ENCODE results near the gene SLC6A13.

Gene SLC6A13

DNA sequence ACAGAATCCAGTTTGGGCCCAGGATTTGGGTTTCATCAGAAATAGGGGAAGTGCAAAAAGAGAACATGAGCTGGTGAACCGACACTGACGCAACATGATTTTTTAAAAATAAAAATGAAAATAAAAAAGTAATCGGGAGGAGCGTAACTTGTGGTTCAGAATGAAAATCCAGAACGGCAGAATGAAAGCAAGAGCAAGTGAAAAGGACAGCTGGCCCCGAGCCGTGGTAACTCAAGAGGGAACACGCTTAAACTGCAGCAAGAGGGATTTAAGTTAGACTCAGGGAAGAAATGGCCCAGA lies 50.3 kb downstream of the SLC6A13 start:
- no peak overlapping the region for H2AFZ ChIP-seq (ENCODE audit: low read depth, low read length)

DNA sequence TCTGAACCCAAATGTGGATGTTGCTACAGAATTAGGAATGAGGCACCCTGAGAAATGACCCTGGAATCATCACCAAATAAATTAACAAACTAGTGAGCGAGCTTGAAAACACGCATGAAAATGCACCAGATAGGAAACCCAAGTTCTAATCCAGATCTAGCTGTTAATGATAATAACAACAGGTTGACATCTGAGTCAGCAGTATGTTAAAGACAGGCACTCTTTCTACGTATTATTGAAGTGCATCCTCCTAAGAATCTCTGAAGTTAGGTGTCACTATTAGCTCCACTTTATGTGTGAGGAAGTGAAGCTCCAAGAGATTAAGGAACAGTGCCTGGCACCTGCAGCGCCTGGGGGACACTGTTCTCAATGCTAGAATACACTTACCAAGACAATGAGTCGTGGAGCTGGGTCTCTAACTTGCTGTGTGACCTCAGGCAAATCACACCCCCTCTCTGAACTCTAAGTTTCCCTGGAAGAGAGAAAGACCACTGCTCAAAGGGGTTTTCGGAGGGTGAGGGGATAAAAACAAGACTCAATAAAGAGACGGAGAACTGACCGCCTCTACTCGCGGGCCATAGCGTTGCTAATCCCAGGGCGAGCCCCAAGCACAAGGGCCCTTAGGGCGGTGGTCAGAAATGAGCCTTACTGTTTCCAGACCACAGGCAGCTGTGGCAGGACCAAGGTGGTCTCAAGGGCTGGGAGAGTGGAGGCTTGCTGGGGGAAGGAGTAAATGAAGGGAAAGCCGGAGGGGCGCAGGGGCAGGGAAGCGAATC lies 50.8 kb downstream of the SLC6A13 start:
- H3K4me3 ChIP-seq (ENCODE audit: low read depth in 1 of 2, low read length in 2 of 2): no peak overlapping the region
- H3K9ac ChIP-seq (ENCODE audit: low read depth, low read length): no peak overlapping the region
- no peaks in the 10 kb centered on the region for H3K79me2 ChIP-seq (ENCODE audit: insufficient read depth, low read length)
- H3K4me1 ChIP-seq (ENCODE audit: insufficient read depth, low read length): no peaks in the 10 kb centered on the region
- no peak overlapping the region for H2AFZ ChIP-seq (ENCODE audit: low read depth, low read length)
- no peaks in the 10 kb centered on the region for H3K36me3 ChIP-seq (ENCODE audit: insufficient read depth, low read length)
- H3K27me3 ChIP-seq (ENCODE audit: insufficient read depth, low read length, poor library complexity): peaks cover 13% of the 10 kb centered on the region
- no peak for DNase-seq
- no peak for ATAC-seq (ENCODE audit: insufficient read depth, low read depth)
- no peak overlapping the region for H3K4me2 ChIP-seq (ENCODE audit: insufficient read depth, low read length)
- 0 out of 2 replicates have a peak, but pooled peaks cover 3% of the 10 kb centered on the region for H4K20me1 ChIP-seq (ENCODE audit: insufficient read depth, low read length)
- TF ChIP-seq EZH2 (IDR thresholded peaks at IDR 0.05; ENCODE audit: borderline replicate concordance, low read depth, low read length, severe bottlenecking) (no peak), CTCF (IDR thresholded peaks at IDR 0.05; ENCODE audit: borderline replicate concordance, extremely low read depth, low read length, poor library complexity, severe bottlenecking) (no peak)
- no peak overlapping the region for H3K27ac ChIP-seq (ENCODE audit: low read length)
- H3K9me3 ChIP-seq (ENCODE audit: insufficient read depth, low read length, severe bottlenecking): no peaks in the 10 kb centered on the region

More for the DNA sequence above, 50.3 kb downstream of the SLC6A13 start:
- TF ChIP-seq EZH2 (IDR thresholded peaks at IDR 0.05; ENCODE audit: borderline replicate concordance, low read depth, low read length, severe bottlenecking): no peak
- no peak for TF ChIP-seq CTCF (IDR thresholded peaks at IDR 0.05; ENCODE audit: borderline replicate concordance, extremely low read depth, low read length, poor library complexity, severe bottlenecking)
- Histone ChIP-seq H3K79me2 (ENCODE audit: insufficient read depth, low read length) (no peaks in the 10 kb centered on the region), H3K9ac (ENCODE audit: low read depth, low read length) (no peak overlapping the region), H3K4me1 (ENCODE audit: insufficient read depth, low read length) (no peaks in the 10 kb centered on the region), H3K4me3 (ENCODE audit: low read depth in 1 of 2, low read length in 2 of 2) (no peak overlapping the region), H3K27ac (ENCODE audit: low read length) (no peak overlapping the region), H3K4me2 (ENCODE audit: insufficient read depth, low read length) (no peak overlapping the region), H3K27me3 (ENCODE audit: insufficient read depth, low read length, poor library complexity) (peaks cover 13% of the 10 kb centered on the region), H4K20me1 (ENCODE audit: insufficient read depth, low read length) (0 out of 2 replicates have a peak, but pooled peaks cover 3% of the 10 kb centered on the region), H3K36me3 (ENCODE audit: insufficient read depth, low read length) (no peaks in the 10 kb centered on the region), H3K9me3 (ENCODE audit: insufficient read depth, low read length, severe bottlenecking) (no peaks in the 10 kb centered on the region)
- DNase-seq: no peak
- ATAC-seq (ENCODE audit: insufficient read depth, low read depth): no peak

DNA sequence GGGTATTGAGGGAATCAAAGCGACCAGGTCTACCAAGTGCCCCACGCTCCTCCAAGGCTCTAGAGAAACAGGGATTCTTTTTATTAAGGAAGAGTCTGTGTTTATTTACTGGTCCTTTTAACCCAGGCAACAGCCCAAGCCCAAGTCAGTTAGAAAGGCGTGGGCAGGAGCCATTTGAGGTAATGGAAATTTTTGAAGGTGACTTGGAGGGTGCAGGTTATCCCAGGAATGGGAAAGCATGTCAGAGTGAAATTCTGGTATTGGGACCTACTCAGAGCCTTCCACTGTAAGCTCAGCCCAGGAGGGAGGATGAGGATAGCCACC lies 51.5 kb downstream of the SLC6A13 start:
- no peaks in the 10 kb centered on the region for H3K9me3 ChIP-seq (ENCODE audit: insufficient read depth, low read length, severe bottlenecking)
- H3K4me3 ChIP-seq (ENCODE audit: low read depth in 1 of 2, low read length in 2 of 2): no peak overlapping the region
- H3K79me2 ChIP-seq (ENCODE audit: insufficient read depth, low read length): no peaks in the 10 kb centered on the region
- ATAC-seq (ENCODE audit: insufficient read depth, low read depth) (no peak), DNase-seq (no peak)
- H3K4me1 ChIP-seq (ENCODE audit: insufficient read depth, low read length): no peaks in the 10 kb centered on the region
- H3K36me3 ChIP-seq (ENCODE audit: insufficient read depth, low read length): no peaks in the 10 kb centered on the region
- H3K4me2 ChIP-seq (ENCODE audit: insufficient read depth, low read length): no peak overlapping the region
- no peak for TF ChIP-seq CTCF (IDR thresholded peaks at IDR 0.05; ENCODE audit: borderline replicate concordance, extremely low read depth, low read length, poor library complexity, severe bottlenecking)
- no peak for TF ChIP-seq EZH2 (IDR thresholded peaks at IDR 0.05; ENCODE audit: borderline replicate concordance, low read depth, low read length, severe bottlenecking)
- no peak overlapping the region for H2AFZ ChIP-seq (ENCODE audit: low read depth, low read length)
- 0 out of 2 replicates have a peak, but pooled peaks cover 3% of the 10 kb centered on the region for H4K20me1 ChIP-seq (ENCODE audit: insufficient read depth, low read length)
- H3K27ac ChIP-seq (ENCODE audit: low read length): no peak overlapping the region
- peaks cover 13% of the 10 kb centered on the region for H3K27me3 ChIP-seq (ENCODE audit: insufficient read depth, low read length, poor library complexity)
- H3K9ac ChIP-seq (ENCODE audit: low read depth, low read length): no peak overlapping the region
